ENCODE results near the gene DCDC1.
A peak's percentile ranks its signal among the peaks of the same experiment; 100 is the strongest.

DNA sequence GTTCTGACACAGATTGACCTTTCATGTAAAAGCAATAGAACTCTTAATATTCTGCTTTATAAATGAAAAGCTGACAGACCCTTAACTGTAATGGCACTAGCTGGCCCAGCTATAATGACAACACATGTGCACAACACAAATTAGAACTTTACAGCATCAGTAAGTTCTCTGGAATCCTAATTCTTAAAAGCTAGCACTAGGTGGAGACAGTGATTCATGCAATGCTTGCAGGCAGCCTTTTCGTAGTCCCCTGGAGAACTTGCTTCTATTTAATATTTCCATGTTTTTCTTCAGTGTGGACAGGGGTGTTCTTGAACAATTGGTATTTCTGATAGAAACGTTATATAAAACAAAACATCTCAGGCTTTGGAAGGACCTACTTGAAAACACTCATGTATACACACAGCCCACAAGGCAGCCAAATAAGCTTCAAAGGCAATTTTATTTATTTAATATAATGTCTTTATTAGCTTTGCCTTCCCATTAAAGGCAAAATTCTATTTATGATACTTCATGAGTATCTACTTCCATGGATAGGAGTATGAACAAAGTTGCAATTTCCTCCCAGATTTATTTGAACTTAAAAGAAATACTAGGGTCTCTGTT is 409.0 kb downstream of the DCDC1 start:
- TF ChIP-seq, protein P1, sequence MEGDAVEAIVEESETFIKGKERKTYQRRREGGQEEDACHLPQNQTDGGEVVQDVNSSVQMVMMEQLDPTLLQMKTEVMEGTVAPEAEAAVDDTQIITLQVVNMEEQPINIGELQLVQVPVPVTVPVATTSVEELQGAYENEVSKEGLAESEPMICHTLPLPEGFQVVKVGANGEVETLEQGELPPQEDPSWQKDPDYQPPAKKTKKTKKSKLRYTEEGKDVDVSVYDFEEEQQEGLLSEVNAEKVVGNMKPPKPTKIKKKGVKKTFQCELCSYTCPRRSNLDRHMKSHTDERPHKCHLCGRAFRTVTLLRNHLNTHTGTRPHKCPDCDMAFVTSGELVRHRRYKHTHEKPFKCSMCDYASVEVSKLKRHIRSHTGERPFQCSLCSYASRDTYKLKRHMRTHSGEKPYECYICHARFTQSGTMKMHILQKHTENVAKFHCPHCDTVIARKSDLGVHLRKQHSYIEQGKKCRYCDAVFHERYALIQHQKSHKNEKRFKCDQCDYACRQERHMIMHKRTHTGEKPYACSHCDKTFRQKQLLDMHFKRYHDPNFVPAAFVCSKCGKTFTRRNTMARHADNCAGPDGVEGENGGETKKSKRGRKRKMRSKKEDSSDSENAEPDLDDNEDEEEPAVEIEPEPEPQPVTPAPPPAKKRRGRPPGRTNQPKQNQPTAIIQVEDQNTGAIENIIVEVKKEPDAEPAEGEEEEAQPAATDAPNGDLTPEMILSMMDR (IDR thresholded peaks at IDR 0.05): peak; percentile 68; the same call in 1 of the 2 replicates
- no peak for TF ChIP-seq POLR2AphosphoS5 (IDR thresholded peaks at IDR 0.05; ENCODE audit: low read depth, low read length)
- no peak for TF ChIP-seq SIN3A (IDR thresholded peaks at IDR 0.05; ENCODE audit: borderline replicate concordance, insufficient read depth, low read depth, low read length)
- TF ChIP-seq, protein P2, sequence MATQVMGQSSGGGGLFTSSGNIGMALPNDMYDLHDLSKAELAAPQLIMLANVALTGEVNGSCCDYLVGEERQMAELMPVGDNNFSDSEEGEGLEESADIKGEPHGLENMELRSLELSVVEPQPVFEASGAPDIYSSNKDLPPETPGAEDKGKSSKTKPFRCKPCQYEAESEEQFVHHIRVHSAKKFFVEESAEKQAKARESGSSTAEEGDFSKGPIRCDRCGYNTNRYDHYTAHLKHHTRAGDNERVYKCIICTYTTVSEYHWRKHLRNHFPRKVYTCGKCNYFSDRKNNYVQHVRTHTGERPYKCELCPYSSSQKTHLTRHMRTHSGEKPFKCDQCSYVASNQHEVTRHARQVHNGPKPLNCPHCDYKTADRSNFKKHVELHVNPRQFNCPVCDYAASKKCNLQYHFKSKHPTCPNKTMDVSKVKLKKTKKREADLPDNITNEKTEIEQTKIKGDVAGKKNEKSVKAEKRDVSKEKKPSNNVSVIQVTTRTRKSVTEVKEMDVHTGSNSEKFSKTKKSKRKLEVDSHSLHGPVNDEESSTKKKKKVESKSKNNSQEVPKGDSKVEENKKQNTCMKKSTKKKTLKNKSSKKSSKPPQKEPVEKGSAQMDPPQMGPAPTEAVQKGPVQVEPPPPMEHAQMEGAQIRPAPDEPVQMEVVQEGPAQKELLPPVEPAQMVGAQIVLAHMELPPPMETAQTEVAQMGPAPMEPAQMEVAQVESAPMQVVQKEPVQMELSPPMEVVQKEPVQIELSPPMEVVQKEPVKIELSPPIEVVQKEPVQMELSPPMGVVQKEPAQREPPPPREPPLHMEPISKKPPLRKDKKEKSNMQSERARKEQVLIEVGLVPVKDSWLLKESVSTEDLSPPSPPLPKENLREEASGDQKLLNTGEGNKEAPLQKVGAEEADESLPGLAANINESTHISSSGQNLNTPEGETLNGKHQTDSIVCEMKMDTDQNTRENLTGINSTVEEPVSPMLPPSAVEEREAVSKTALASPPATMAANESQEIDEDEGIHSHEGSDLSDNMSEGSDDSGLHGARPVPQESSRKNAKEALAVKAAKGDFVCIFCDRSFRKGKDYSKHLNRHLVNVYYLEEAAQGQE (IDR thresholded peaks at IDR 0.05; ENCODE audit: insufficient read depth in 1 of 2, low read depth in 2 of 2, low read length in 1 of 2): no peak
- no peak for TF ChIP-seq TCF7L2 (IDR thresholded peaks at IDR 0.05; ENCODE audit: low read depth, low read length)

Measured in Panc1 (cell line).